ENCODE results near the gene RPL10A. TPM values are rescaled to one million over a fixed set of nuclear protein-coding genes. Genes with fewer than 3 reads are reported as not detected.

The RPL10A gene
- total RNA-seq, 4 donors from 2014 or later = 347 to 1,065 (median 530) TPM

- H3K27ac ChIP-seq = peak overlapping the region in 3 of 4 donors; percentile 42 to 98 (median 69)
These were observed 26.0 kb downstream of the RPL10A start for GRCh38 chr6:35494161-35494563.

GRCh38 chr6:35495258-35496035 is 27.2 kb downstream of the RPL10A start:
- DNase-seq = peak in 1 of 3 donors; percentile 54
- Histone ChIP-seq H3K27ac (peak overlapping the region; percentile 80 to 99 (median 98)), H3K4me3 (peak overlapping the region; percentile 81 to 99 (median 91)), H3K27me3 (no peaks in the 10 kb centered on the region), H3K4me1 (peaks cover 0 to 54% (median 8%) of the 10 kb centered on the region in 4 donors), H3K9me3 (no peaks in the 10 kb centered on the region), H3K36me3 (no peaks in the 10 kb centered on the region)
- TF ChIP-seq CTCF (IDR thresholded peaks at IDR 0.05) (no peak), POLR2A (IDR thresholded peaks at IDR 0.05) (no peak)

More at GRCh38 chr6:35494161-35494563, 26.0 kb downstream of the RPL10A start:
- H3K4me3 ChIP-seq = peak overlapping the region in 1 of 4 donors; percentile 96
- DNase-seq = peak in 1 of 3 donors; percentile 47
- TF ChIP-seq POLR2A (IDR thresholded peaks at IDR 0.05) (no peak), CTCF (IDR thresholded peaks at IDR 0.05) (no peak)
- H3K27me3 ChIP-seq = no peaks in the 10 kb centered on the region
- no peaks in the 10 kb centered on the region for H3K9me3 ChIP-seq
- peaks cover 0 to 57% (median 8%) of the 10 kb centered on the region in 4 donors for H3K4me1 ChIP-seq
- H3K36me3 ChIP-seq = no peaks in the 10 kb centered on the region

- Histone ChIP-seq H3K4me1 (peaks cover 0 to 50% (median 8%) of the 10 kb centered on the region in 4 donors), H3K9me3 (no peaks in the 10 kb centered on the region), H3K27me3 (no peaks in the 10 kb centered on the region), H3K36me3 (no peaks in the 10 kb centered on the region), H3K27ac (peak overlapping the region; percentile 80 to 99 (median 98)), H3K4me3 (peak overlapping the region; percentile 81 to 99 (median 91))
- TF ChIP-seq POLR2A (IDR thresholded peaks at IDR 0.05) (peak in 1 of 2 donors; percentile 32), CTCF (IDR thresholded peaks at IDR 0.05) (no peak)
- DNase-seq = peak in 2 of 3 donors; percentile 65 to 87
These were observed 28.0 kb downstream of the RPL10A start for GRCh38 chr6:35496036-35496840.

- peak; percentile 26 to 85 (median 71) for DNase-seq
- peak within 1 kb of the TSS; percentile 80 to 99 (median 98) for H3K27ac ChIP-seq
- H3K36me3 ChIP-seq = no peaks in the 10 kb centered on the region
- H3K4me3 ChIP-seq = peak within 1 kb of the TSS; percentile 81 to 99 (median 91)
- no peaks in the 10 kb centered on the region for H3K9me3 ChIP-seq
- H3K27me3 ChIP-seq = no peaks in the 10 kb centered on the region
- peaks cover 0 to 42% (median 8%) of the 10 kb centered on the region in 4 donors for H3K4me1 ChIP-seq
- TF ChIP-seq CTCF (IDR thresholded peaks at IDR 0.05) (peak in 1 of 6 experiments; percentile 1), POLR2A (IDR thresholded peaks at IDR 0.05) (peak in 1 of 2 donors; percentile 17)
These were observed 28.8 kb downstream of the RPL10A start, which contains the start of gene TEAD3 for GRCh38 chr6:35496841-35497570. Gene TEAD3, minus strand, starts transcription at chr6:35497079.
